ENCODE measurements around the gene LRRC59.
"Not testable (repeated sequence)": the region's sequence is repeated elsewhere in the genome, so short reads cannot be mapped to it uniquely, and the experiment has no call there.

The LRRC59 gene

GRCh38 chr17:50424996-50425681 lies 27.8 kb upstream of the LRRC59 start:
- no peak for DNase-seq (ENCODE audit: low read depth in 2 of 2, low spot score in 1 of 2)

- DNase-seq (ENCODE audit: low read depth in 2 of 2, low spot score in 1 of 2), result no peak
Measured at GRCh38 chr17:50424246-50424995, 27.1 kb upstream of the LRRC59 start.

GRCh38 chr17:50423553-50424159 lies 26.3 kb upstream of the LRRC59 start:
- no peak for DNase-seq (ENCODE audit: low read depth in 2 of 2, low spot score in 1 of 2)

GRCh38 chr17:50422738-50423137 lies 25.4 kb upstream of the LRRC59 start:
- no peak for DNase-seq (ENCODE audit: low read depth in 2 of 2, low spot score in 1 of 2)

GRCh38 chr17:50421308-50422051 lies 24.2 kb upstream of the LRRC59 start:
- DNase-seq (ENCODE audit: low read depth in 2 of 2, low spot score in 1 of 2), result no peak

- DNase-seq (ENCODE audit: low read depth in 2 of 2, low spot score in 1 of 2), result no peak
Measured at GRCh38 chr17:50420419-50421112, 23.2 kb upstream of the LRRC59 start.

- DNase-seq (ENCODE audit: low read depth in 2 of 2, low spot score in 1 of 2), result not testable (repeated sequence)
Measured at GRCh38 chr17:50419577-50419976, 22.3 kb upstream of the LRRC59 start.

- no peak for DNase-seq (ENCODE audit: low read depth in 2 of 2, low spot score in 1 of 2)
Measured at GRCh38 chr17:50414808-50415207, 17.5 kb upstream of the LRRC59 start.

GRCh38 chr17:50412188-50412732 lies 14.9 kb upstream of the LRRC59 start:
- no peak for DNase-seq (ENCODE audit: low read depth in 2 of 2, low spot score in 1 of 2)

- no peak for DNase-seq (ENCODE audit: low read depth in 2 of 2, low spot score in 1 of 2)
Measured at GRCh38 chr17:50407921-50408320, 10.6 kb upstream of the LRRC59 start.

- DNase-seq (ENCODE audit: low read depth in 2 of 2, low spot score in 1 of 2), result no peak
Measured at GRCh38 chr17:50406578-50406977, 9.3 kb upstream of the LRRC59 start.

- DNase-seq (ENCODE audit: low read depth in 2 of 2, low spot score in 1 of 2), result not testable (repeated sequence)
Measured at GRCh38 chr17:50405351-50405750, 8.0 kb upstream of the LRRC59 start.

- DNase-seq (ENCODE audit: low read depth in 2 of 2, low spot score in 1 of 2), result not testable (repeated sequence)
Measured at GRCh38 chr17:50399591-50399990, 2.3 kb upstream of the LRRC59 start.

- DNase-seq (ENCODE audit: low read depth in 2 of 2, low spot score in 1 of 2), result not testable (repeated sequence)
Measured at GRCh38 chr17:50398672-50399071, 1.3 kb upstream of the LRRC59 start.

- no peak for DNase-seq (ENCODE audit: low read depth in 2 of 2, low spot score in 1 of 2)
Measured at GRCh38 chr17:50397919-50398285, 579 bp upstream of the LRRC59 start.

- DNase-seq (ENCODE audit: low read depth in 2 of 2, low spot score in 1 of 2), result no peak
Measured at GRCh38 chr17:50396261-50397110, 837 bp downstream of the LRRC59 start.

- DNase-seq (ENCODE audit: low read depth in 2 of 2, low spot score in 1 of 2), result no peak
Measured at GRCh38 chr17:50394711-50395110, 2.6 kb downstream of the LRRC59 start.

GRCh38 chr17:50393700-50394099 lies 3.6 kb downstream of the LRRC59 start:
- DNase-seq (ENCODE audit: low read depth in 2 of 2, low spot score in 1 of 2), result no peak

GRCh38 chr17:50392621-50393020 lies 4.7 kb downstream of the LRRC59 start:
- no peak for DNase-seq (ENCODE audit: low read depth in 2 of 2, low spot score in 1 of 2)

GRCh38 chr17:50389534-50389933 lies 7.8 kb downstream of the LRRC59 start:
- DNase-seq (ENCODE audit: low read depth in 2 of 2, low spot score in 1 of 2), result no peak

Measured in stimulated activated CD8-positive, alpha-beta memory T cell treated with anti-CD3 and anti-CD28 coated beads, Interleukin-4, amount 100 ng/mL, for 1 hour (primary cell).